ENCODE results near the gene LTBP4.
"Not testable (repeated sequence)": the region's sequence is repeated elsewhere in the genome, so short reads cannot be mapped to it uniquely, and the experiment has no call there.

Gene LTBP4

GRCh38 chr19:40575326-40575725 lies 25.8 kb upstream of the LTBP4 start:
- no peak for DNase-seq (ENCODE audit: low spot score)

GRCh38 chr19:40576151-40576584 lies 25.0 kb upstream of the LTBP4 start:
- no peak for DNase-seq (ENCODE audit: low spot score)

GRCh38 chr19:40576585-40577451 lies 24.4 kb upstream of the LTBP4 start, which contains the start of gene SHKBP1:
TSS of gene SHKBP1 (plus strand) at chr19:40576873. CDS start at chr19:40576900, 27 bp downstream.
- DNase-seq (ENCODE audit: low spot score): peak; percentile 93

- peak; percentile 69 for DNase-seq (ENCODE audit: low spot score)
Measured at GRCh38 chr19:40578442-40578908, 22.7 kb upstream of the LTBP4 start.

- DNase-seq (ENCODE audit: low spot score): no peak
Measured at GRCh38 chr19:40580619-40581018, 20.6 kb upstream of the LTBP4 start.

- no peak for DNase-seq (ENCODE audit: low spot score)
Measured at GRCh38 chr19:40581531-40581930, 19.6 kb upstream of the LTBP4 start.

GRCh38 chr19:40582467-40582866 lies 18.7 kb upstream of the LTBP4 start:
- no peak for DNase-seq (ENCODE audit: low spot score)

GRCh38 chr19:40583283-40583682 lies 17.9 kb upstream of the LTBP4 start:
- DNase-seq (ENCODE audit: low spot score): no peak

GRCh38 chr19:40584007-40584406 lies 17.2 kb upstream of the LTBP4 start:
- DNase-seq (ENCODE audit: low spot score): no peak

- no peak for DNase-seq (ENCODE audit: low spot score)
Measured at GRCh38 chr19:40585241-40585981, 15.8 kb upstream of the LTBP4 start.

GRCh38 chr19:40585982-40586422 lies 15.2 kb upstream of the LTBP4 start:
- DNase-seq (ENCODE audit: low spot score): no peak

- DNase-seq (ENCODE audit: low spot score): no peak
Measured at GRCh38 chr19:40586611-40587010, 14.6 kb upstream of the LTBP4 start.

- DNase-seq (ENCODE audit: low spot score): no peak
Measured at GRCh38 chr19:40588110-40588854, 12.9 kb upstream of the LTBP4 start.

- no peak for DNase-seq (ENCODE audit: low spot score)
Measured at GRCh38 chr19:40588926-40589569, 12.1 kb upstream of the LTBP4 start.

- no peak for DNase-seq (ENCODE audit: low spot score)
Measured at GRCh38 chr19:40589591-40590429, 11.4 kb upstream of the LTBP4 start.

- no peak for DNase-seq (ENCODE audit: low spot score)
Measured at GRCh38 chr19:40590464-40591265, 10.5 kb upstream of the LTBP4 start.

GRCh38 chr19:40591724-40592123 lies 9.4 kb upstream of the LTBP4 start:
- DNase-seq (ENCODE audit: low spot score): not testable (repeated sequence)

- peak; percentile 49 for DNase-seq (ENCODE audit: low spot score)
Measured at GRCh38 chr19:40592170-40592569, 9.0 kb upstream of the LTBP4 start.

- no peak for DNase-seq (ENCODE audit: low spot score)
Measured at GRCh38 chr19:40594255-40594654, 6.9 kb upstream of the LTBP4 start.

GRCh38 chr19:40594657-40595091 lies 6.5 kb upstream of the LTBP4 start:
- no peak for DNase-seq (ENCODE audit: low spot score)

Data from pons (tissue), 1 donor.